Body of pancreas (tissue), 4 donors: ENCODE results near the gene KIAA1671.

Source experiments
- POLR2A ChIP-seq, 3 donors: fragments of 450-650 bp; IDR thresholded peaks; one replicate each; pipeline ENCODE4 v1.6.1; 2016; ENCODE audit warnings: antibody characterized with exemption in 3 of 3, mild to moderate bottlenecking in 2 of 3
- TF ChIP-seq, protein P1 (sequence below), 7 experiments: fragments of 450-650 bp in 4 of 7; fragments of 200-600 bp in 3 of 7; sonication (generic) in 3 of 7; IDR thresholded peaks; one replicate each; pipeline ENCODE4 v1.5.1; 2016 to 2019; ENCODE audit warnings: antibody characterized with exemption in 7 of 7

DNA sequence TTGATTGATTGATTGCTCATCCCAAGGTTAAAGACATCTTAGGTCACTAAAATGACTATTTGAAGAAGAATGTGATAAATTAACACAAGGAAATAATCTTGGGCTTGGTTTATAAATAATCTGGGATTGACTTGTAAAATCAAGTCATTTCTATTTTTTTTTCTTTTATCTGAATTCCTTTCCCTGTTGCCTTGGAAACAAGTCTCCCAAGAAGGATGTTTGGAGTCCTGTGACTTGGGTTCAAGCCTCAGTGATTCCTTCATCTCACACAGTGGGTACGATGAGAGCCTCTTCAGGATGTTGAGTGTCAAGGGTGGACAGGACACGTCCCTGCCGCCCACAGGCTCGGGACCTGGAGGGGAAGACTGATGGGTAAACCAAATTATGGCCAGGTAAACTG, 149.0 kb downstream of the KIAA1671 start:
- TF ChIP-seq, protein P1, sequence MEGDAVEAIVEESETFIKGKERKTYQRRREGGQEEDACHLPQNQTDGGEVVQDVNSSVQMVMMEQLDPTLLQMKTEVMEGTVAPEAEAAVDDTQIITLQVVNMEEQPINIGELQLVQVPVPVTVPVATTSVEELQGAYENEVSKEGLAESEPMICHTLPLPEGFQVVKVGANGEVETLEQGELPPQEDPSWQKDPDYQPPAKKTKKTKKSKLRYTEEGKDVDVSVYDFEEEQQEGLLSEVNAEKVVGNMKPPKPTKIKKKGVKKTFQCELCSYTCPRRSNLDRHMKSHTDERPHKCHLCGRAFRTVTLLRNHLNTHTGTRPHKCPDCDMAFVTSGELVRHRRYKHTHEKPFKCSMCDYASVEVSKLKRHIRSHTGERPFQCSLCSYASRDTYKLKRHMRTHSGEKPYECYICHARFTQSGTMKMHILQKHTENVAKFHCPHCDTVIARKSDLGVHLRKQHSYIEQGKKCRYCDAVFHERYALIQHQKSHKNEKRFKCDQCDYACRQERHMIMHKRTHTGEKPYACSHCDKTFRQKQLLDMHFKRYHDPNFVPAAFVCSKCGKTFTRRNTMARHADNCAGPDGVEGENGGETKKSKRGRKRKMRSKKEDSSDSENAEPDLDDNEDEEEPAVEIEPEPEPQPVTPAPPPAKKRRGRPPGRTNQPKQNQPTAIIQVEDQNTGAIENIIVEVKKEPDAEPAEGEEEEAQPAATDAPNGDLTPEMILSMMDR (IDR thresholded peaks at IDR 0.05), result no peak
- TF ChIP-seq POLR2A (IDR thresholded peaks at IDR 0.05), result no peak
